Caco-2 (cell line): ENCODE results near the gene MAP1LC3A. TPM values are rescaled to one million over a fixed set of nuclear protein-coding genes. Genes with fewer than 3 reads are reported as not detected.
"Not testable (repeated sequence)": the region's sequence is repeated elsewhere in the genome, so short reads cannot be mapped to it uniquely, and the experiment has no call there.

ENCODE experiments used
- BruUV-seq: library from RNA; stranded (reverse); fragments of 400-500 nt; replicated peaks from 2 replicates; lab custom pipeline; 2021; lab: Mats Ljungman, UMichigan
- CTCF ChIA-PET: fragments of 300-600 bp; sonication (Branson Sonifier 250); formaldehyde crosslinking; loops from one replicate; lab custom pipeline; 2022; ENCODE audit warnings: antibody characterized with exemption; lab: Charles Lee
- POLR2A ChIA-PET: fragments of 300-600 bp; sonication (Branson Sonifier 250); formaldehyde crosslinking; loops from one replicate; lab custom pipeline; 2022; ENCODE audit warnings: antibody characterized with exemption; lab: Charles Lee
- DNase-seq, 2 experiments: peaks; one replicate each; pipeline versions ENCODE4 v3.0.0 to v3.0.0-alpha.2; 2020 to 2022
- H3K27me3 ChIP-seq: replicated peaks from 2 replicates; pipeline ENCODE4 v1.6.0; 2011; ENCODE audit warnings: low read length; ENCODE audit not compliant: control insufficient read depth, insufficient read depth
- H3K36me3 ChIP-seq: 2 replicates; pipeline ENCODE4 v1.5.1; 2011; ENCODE audit warnings: low read length; ENCODE audit not compliant: control insufficient read depth, insufficient read depth
- H3K4me1 ChIP-seq: fragments of 250-450 bp; sonication (Bioruptor Pico); 2 replicates; pipeline ENCODE4 v1.5.1; 2020; ENCODE audit warnings: mild to moderate bottlenecking
- H3K4me3 ChIP-seq: 2 replicates; pipeline ENCODE4 v1.5.1; 2011; ENCODE audit warnings: low read depth, mild to moderate bottlenecking, control low read depth, low read length
- H3K9me3 ChIP-seq: fragments of 250-450 bp; sonication (Bioruptor Pico); 2 replicates; pipeline ENCODE4 v1.5.1; 2020; ENCODE audit warnings: mild to moderate bottlenecking, moderate library complexity
- H3K27ac Mint-ChIP-seq: one replicate; pipeline ENCODE4 v1.8.0; 2022; ENCODE audit warnings: mixed read lengths; ENCODE audit not compliant: unreplicated experiment
- H3K27me3 Mint-ChIP-seq: one replicate; pipeline ENCODE4 v1.8.0; 2022; ENCODE audit warnings: mixed read lengths; ENCODE audit not compliant: insufficient read depth, unreplicated experiment
- H3K36me3 Mint-ChIP-seq: one replicate; pipeline ENCODE4 v1.8.0; 2022; ENCODE audit warnings: mild to moderate bottlenecking, mixed read lengths; ENCODE audit not compliant: insufficient read depth, unreplicated experiment
- H3K4me1 Mint-ChIP-seq: one replicate; pipeline ENCODE4 v1.8.0; 2022; ENCODE audit warnings: low read depth, mixed read lengths; ENCODE audit not compliant: unreplicated experiment
- H3K4me3 Mint-ChIP-seq: one replicate; pipeline ENCODE4 v1.8.0; 2022; ENCODE audit warnings: mild to moderate bottlenecking, moderate library complexity, mixed read lengths; ENCODE audit not compliant: unreplicated experiment
- H3K9me3 Mint-ChIP-seq: one replicate; pipeline ENCODE4 v1.8.0; 2022; ENCODE audit warnings: mixed read lengths; ENCODE audit not compliant: unreplicated experiment
- intact Hi-C: fragments of 100-400 bp; cut with micrococcal nuclease; formaldehyde crosslinking; loops from one replicate; pipeline ENCODE4 v1.10.0; 2022; ENCODE audit not compliant: unreplicated experiment
- total RNA-seq: library from RNA; stranded (reverse); gene quantifications from 2 replicates; pipeline ENCODE4 v1.2.3, GENCODE V29; 2022
- TF ChIP-seq, protein P1 (sequence below), 2 experiments: fragments of 200-600 bp in 1 of 2; IDR thresholded peaks; 1 replicate in 1 of 2; 2 replicates in 1 of 2; pipeline versions ENCODE4 v1.5.1 to v1.8.0; 2011 to 2022; ENCODE audit warnings: antibody characterized with exemption in 1 of 2, control low read depth in 1 of 2, inconsistent platforms in 1 of 2, low read depth in 1 of 2, low read length in 1 of 2, mild to moderate bottlenecking in 1 of 2, moderate library complexity in 1 of 2; ENCODE audit not compliant: insufficient read depth in 1 of 2, severe bottlenecking in 1 of 2, unreplicated experiment in 1 of 2

MAP1LC3A gene
- total RNA-seq, 1 experiment from 2014 or later: 0.88 TPM

DNA sequence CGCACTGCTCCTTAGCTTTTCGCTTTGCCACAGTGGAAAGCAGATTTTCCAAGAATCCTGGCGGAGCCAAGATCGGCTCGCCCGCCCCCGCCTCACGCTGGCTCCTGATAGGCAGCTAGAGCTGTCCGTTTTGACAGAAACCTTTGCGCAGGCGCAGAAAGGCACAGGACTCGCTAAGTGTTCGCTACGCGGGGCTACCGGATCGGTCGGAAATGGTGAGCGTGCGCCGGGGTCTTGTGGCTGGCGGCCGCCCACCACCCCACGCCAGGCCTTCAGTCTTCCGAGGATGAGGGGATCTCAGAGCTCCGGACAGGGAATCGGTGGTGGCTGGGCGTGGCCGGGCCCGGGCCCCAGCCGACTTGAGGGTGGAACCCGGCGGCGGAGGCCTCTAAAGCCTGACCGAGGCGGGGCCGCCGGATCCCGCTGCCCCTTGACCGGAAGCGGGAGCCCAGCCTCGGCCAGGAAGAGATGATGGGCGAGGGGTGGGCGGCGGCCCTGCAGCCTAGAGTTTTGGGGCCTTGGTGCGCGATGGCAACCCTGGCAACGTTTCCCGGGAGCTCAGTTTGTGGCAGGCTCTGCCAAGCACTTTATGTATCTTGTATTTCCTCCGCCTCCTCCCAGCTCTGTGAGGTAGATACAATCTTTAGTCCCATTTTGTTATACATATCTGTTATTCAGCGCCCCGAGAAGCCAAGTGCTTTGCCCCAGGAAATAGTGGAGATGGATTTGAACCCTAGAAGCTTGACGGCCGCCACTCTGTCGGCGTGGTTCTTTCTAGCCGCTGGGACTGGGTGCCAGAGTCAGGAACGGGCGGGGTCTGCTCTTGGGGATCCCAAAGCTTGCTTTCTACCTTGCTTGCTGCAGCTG lies 42.0 kb upstream of the MAP1LC3A start, which contains the start of gene DYNLRB1:
Gene DYNLRB1 (plus strand): TSS at position 176 of the 867 bp plus-strand sequence. CDS start 37 bp downstream, at position 213.
- Mint-ChIP-seq H3K4me3 (peak within 1 kb of the TSS; percentile 85), H3K4me1 (peaks cover 19% of the 10 kb centered on the region), H3K27me3 (no peaks in the 10 kb centered on the region), H3K27ac (peak within 1 kb of the TSS; percentile 91), H3K9me3 (no peaks in the 10 kb centered on the region), H3K36me3 (peaks cover 82% of the 10 kb centered on the region)
- peaks cover 6% of the 10 kb centered on the region for H3K4me1 ChIP-seq
- ChIA-PET POLR2A (interaction anchor here (0.6 to 2.5 kb wide), 17 partner anchors 9 to 523 kb away, joined by 3 to 21 read pairs (median 4); partner anchors contain the start of genes AHCY, EIF2S2, ITCH and PIGU), CTCF (interaction anchor here (0.6 to 4.4 kb wide), 12 partner anchors 22 to 326 kb away, joined by 3 to 75 read pairs (median 4); no protein-coding TSS in a partner anchor)
- H3K27me3 ChIP-seq: no peaks in the 10 kb centered on the region
- H3K4me3 ChIP-seq: peak within 1 kb of the TSS; percentile 52
- DNase-seq: peak; percentile 100
- TF ChIP-seq, protein P1, sequence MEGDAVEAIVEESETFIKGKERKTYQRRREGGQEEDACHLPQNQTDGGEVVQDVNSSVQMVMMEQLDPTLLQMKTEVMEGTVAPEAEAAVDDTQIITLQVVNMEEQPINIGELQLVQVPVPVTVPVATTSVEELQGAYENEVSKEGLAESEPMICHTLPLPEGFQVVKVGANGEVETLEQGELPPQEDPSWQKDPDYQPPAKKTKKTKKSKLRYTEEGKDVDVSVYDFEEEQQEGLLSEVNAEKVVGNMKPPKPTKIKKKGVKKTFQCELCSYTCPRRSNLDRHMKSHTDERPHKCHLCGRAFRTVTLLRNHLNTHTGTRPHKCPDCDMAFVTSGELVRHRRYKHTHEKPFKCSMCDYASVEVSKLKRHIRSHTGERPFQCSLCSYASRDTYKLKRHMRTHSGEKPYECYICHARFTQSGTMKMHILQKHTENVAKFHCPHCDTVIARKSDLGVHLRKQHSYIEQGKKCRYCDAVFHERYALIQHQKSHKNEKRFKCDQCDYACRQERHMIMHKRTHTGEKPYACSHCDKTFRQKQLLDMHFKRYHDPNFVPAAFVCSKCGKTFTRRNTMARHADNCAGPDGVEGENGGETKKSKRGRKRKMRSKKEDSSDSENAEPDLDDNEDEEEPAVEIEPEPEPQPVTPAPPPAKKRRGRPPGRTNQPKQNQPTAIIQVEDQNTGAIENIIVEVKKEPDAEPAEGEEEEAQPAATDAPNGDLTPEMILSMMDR (IDR thresholded peaks at IDR 0.05; ENCODE audit: insufficient read depth in 1 of 2, low read depth in 1 of 2, low read length in 1 of 2, severe bottlenecking in 1 of 2, unreplicated experiment in 1 of 2): no peak
- H3K36me3 ChIP-seq: no peaks in the 10 kb centered on the region
- no peaks in the 10 kb centered on the region for H3K9me3 ChIP-seq
- intact Hi-C loops: loop anchor here (1.0 kb wide), 2 partner anchors 9 to 204 kb away; no protein-coding TSS in a partner anchor
- BruUV-seq: TSS peak; percentile 44

GRCh38 chr20:34517114-34517505 lies 41.4 kb upstream of the MAP1LC3A start:
- H3K4me1 Mint-ChIP-seq: peaks cover 23% of the 10 kb centered on the region
- TF ChIP-seq, protein P1 (IDR thresholded peaks at IDR 0.05; ENCODE audit: insufficient read depth in 1 of 2, low read depth in 1 of 2, low read length in 1 of 2, severe bottlenecking in 1 of 2, unreplicated experiment in 1 of 2): no peak
- no TSS peak for BruUV-seq
- intact Hi-C loops: no loop called here
- CTCF ChIA-PET: interaction anchor here (1.0 to 4.4 kb wide), 4 partner anchors 191 to 262 kb away, joined by 3 to 75 read pairs (median 5); no protein-coding TSS in a partner anchor
- peak overlapping the region; percentile 91 for H3K27ac Mint-ChIP-seq
- no peaks in the 10 kb centered on the region for H3K27me3 Mint-ChIP-seq
- POLR2A ChIA-PET: interaction anchor here (0.7 to 2.5 kb wide), 9 partner anchors 9 to 405 kb away, joined by 3 to 21 read pairs (median 5); partner anchors contain the start of genes AHCY, EIF2S2, ITCH and TP53INP2
- Histone ChIP-seq H3K27me3 (no peaks in the 10 kb centered on the region), H3K4me3 (peak overlapping the region; percentile 52), H3K4me1 (peaks cover 6% of the 10 kb centered on the region), H3K9me3 (no peaks in the 10 kb centered on the region), H3K36me3 (no peaks in the 10 kb centered on the region)
- DNase-seq: no peak
- H3K36me3 Mint-ChIP-seq: peaks cover 80% of the 10 kb centered on the region
- no peaks in the 10 kb centered on the region for H3K9me3 Mint-ChIP-seq
- H3K4me3 Mint-ChIP-seq: peak overlapping the region; percentile 85

DNA sequence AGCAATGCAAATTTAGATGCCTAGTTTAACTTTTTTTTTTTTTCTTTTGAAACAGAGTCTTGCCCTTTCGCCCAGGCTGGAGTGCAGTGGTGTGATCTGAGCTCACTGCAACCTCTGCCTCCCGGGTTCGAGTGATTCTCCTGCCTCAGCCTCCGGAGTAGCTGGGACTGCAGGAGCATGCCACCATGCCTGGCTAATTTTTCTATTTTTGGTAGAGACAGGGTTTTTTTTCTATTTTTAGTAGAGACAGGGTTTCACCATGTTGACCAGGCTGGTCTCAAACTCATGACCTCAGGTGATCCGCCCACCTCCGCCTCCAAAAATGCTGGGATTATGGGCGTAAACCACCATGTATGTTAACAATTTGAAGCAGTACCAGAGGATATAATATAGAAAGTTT lies 39.7 kb upstream of the MAP1LC3A start:
- H3K27me3 Mint-ChIP-seq, H3K4me3 Mint-ChIP-seq, DNase-seq, BruUV-seq, H3K27me3 ChIP-seq, intact Hi-C loops, H3K4me3 ChIP-seq, H3K36me3 ChIP-seq, POLR2A ChIA-PET, H3K9me3 Mint-ChIP-seq, H3K9me3 ChIP-seq: not testable (repeated sequence)
- CTCF ChIA-PET: interaction anchor here (1.0 kb wide), 1 partner anchor 206 kb away, joined by 4 read pairs; no protein-coding TSS in a partner anchor
- Mint-ChIP-seq H3K36me3 (peaks cover 75% of the 10 kb centered on the region), H3K27ac (peak overlapping the region; percentile 33), H3K4me1 (peaks cover 36% of the 10 kb centered on the region)
- peaks cover 18% of the 10 kb centered on the region for H3K4me1 ChIP-seq

DNA sequence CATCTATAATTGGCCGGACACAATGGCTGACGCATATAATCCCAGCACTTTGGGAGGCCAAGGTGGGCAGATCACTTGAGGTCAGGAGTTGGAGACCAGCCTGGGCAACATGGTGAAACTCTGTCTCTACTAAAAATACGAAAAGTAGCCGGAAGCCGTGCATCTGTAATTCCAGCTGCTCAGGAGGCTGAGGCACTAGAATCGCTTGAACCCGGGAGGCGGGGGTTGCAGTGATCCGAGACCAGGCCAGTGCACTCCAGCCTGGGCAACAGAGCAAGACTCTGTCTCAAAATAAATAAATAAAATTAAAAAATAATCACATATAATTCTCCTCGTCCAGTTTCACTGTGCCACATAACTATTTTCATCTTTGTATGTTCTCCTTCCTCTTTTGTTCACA lies 38.7 kb upstream of the MAP1LC3A start:
- H3K27me3 ChIP-seq, H3K4me3 Mint-ChIP-seq, DNase-seq, intact Hi-C loops, POLR2A ChIA-PET, CTCF ChIA-PET, H3K9me3 Mint-ChIP-seq, H3K27ac Mint-ChIP-seq, H3K9me3 ChIP-seq, H3K4me3 ChIP-seq, BruUV-seq, H3K27me3 Mint-ChIP-seq, H3K36me3 ChIP-seq: not testable (repeated sequence)
- H3K4me1 ChIP-seq: peaks cover 22% of the 10 kb centered on the region
- Mint-ChIP-seq H3K4me1 (peaks cover 33% of the 10 kb centered on the region), H3K36me3 (peaks cover 73% of the 10 kb centered on the region)
